H9 (cell line): ENCODE measurements around the gene USH2A. TPM values are rescaled to one million over a fixed set of nuclear protein-coding genes. Genes with fewer than 3 reads are reported as not detected.
"Not testable (repeated sequence)": the region's sequence is repeated elsewhere in the genome, so short reads cannot be mapped to it uniquely, and the experiment has no call there.

Experiments
- DNase-seq: peaks from one replicate; pipeline ENCODE4 v3.0.0-alpha.2; 2017
- H2AFZ ChIP-seq: one replicate; pipeline ENCODE4 v1.6.1; 2013; ENCODE audit warnings: mild to moderate bottlenecking, low read length, control low read depth, moderate library complexity
- H2AK5ac ChIP-seq: 2 replicates; pipeline ENCODE4 v1.6.1; 2013; ENCODE audit warnings: low read length, control low read depth, mixed read lengths; ENCODE audit not compliant: insufficient read length
- H2BK120ac ChIP-seq: one replicate; pipeline ENCODE4 v1.6.1; 2013; ENCODE audit warnings: low read depth, mild to moderate bottlenecking, low read length, control low read depth, inconsistent platforms; ENCODE audit not compliant: poor library complexity, severe bottlenecking
- H2BK12ac ChIP-seq: 2 replicates; pipeline ENCODE4 v1.6.1; 2013; ENCODE audit warnings: low read length, control low read depth, mixed read lengths, low read depth; ENCODE audit not compliant: insufficient read length
- H2BK15ac ChIP-seq: 2 replicates; pipeline ENCODE4 v1.6.1; 2013; ENCODE audit warnings: low read depth, low read length, control low read depth
- H2BK20ac ChIP-seq: one replicate; pipeline ENCODE4 v1.6.1; 2013; ENCODE audit warnings: low read depth, mild to moderate bottlenecking, low read length, control low read depth, inconsistent platforms; ENCODE audit not compliant: poor library complexity, severe bottlenecking
- H2BK5ac ChIP-seq: 2 replicates; pipeline ENCODE4 v1.6.1; 2013; ENCODE audit warnings: low read length, control low read depth, mixed read lengths; ENCODE audit not compliant: insufficient read length
- H3K14ac ChIP-seq: 2 replicates; pipeline ENCODE4 v1.6.1; 2013; ENCODE audit warnings: low read length, control low read depth; ENCODE audit not compliant: insufficient read depth
- H3K18ac ChIP-seq: 2 replicates; pipeline ENCODE4 v1.6.1; 2013; ENCODE audit warnings: low read depth, mild to moderate bottlenecking, mixed read lengths, low read length, control low read depth; ENCODE audit not compliant: insufficient read length
- H3K23ac ChIP-seq: 2 replicates; pipeline ENCODE4 v1.6.1; 2013; ENCODE audit warnings: low read length, control low read depth, mixed read lengths, low read depth; ENCODE audit not compliant: insufficient read length
- H3K23me2 ChIP-seq: 2 replicates; pipeline ENCODE4 v1.6.1; 2013; ENCODE audit warnings: low read depth, mild to moderate bottlenecking, mixed read lengths, low read length, control low read depth; ENCODE audit not compliant: insufficient read length, poor library complexity, severe bottlenecking
- H3K27ac ChIP-seq: 2 replicates; pipeline ENCODE4 v1.5.1; 2013; ENCODE audit warnings: low read length, control low read depth, mixed read lengths, low read depth; ENCODE audit not compliant: insufficient read length
- H3K27me3 ChIP-seq: 2 replicates; pipeline ENCODE4 v1.6.1; 2013; ENCODE audit warnings: low read length, control low read depth, inconsistent platforms; ENCODE audit not compliant: insufficient read depth
- H3K4ac ChIP-seq: 2 replicates; pipeline ENCODE4 v1.6.1; 2013; ENCODE audit warnings: low read depth, mild to moderate bottlenecking, control low read depth, inconsistent platforms, low read length, moderate library complexity
- H3K4me1 ChIP-seq: 2 replicates; pipeline ENCODE4 v1.6.1; 2013; ENCODE audit warnings: low read length, control low read depth, inconsistent platforms; ENCODE audit not compliant: insufficient read depth
- H3K4me2 ChIP-seq: 2 replicates; pipeline ENCODE4 v1.6.1; 2013; ENCODE audit warnings: low read length, control low read depth, mixed read lengths; ENCODE audit not compliant: insufficient read length, insufficient read depth
- H3K56ac ChIP-seq: 2 replicates; pipeline ENCODE4 v1.6.1; 2013; ENCODE audit warnings: low read depth, mild to moderate bottlenecking, mixed read lengths, low read length, control low read depth; ENCODE audit not compliant: insufficient read length
- H3K79me1 ChIP-seq: 2 replicates; pipeline ENCODE4 v1.6.1; 2013; ENCODE audit warnings: low read depth, mild to moderate bottlenecking, moderate library complexity, low read length, control low read depth, inconsistent platforms; ENCODE audit not compliant: insufficient read depth, poor library complexity, severe bottlenecking
- H3K79me2 ChIP-seq: 2 replicates; pipeline ENCODE4 v1.6.1; 2013; ENCODE audit warnings: low read length, control low read depth, inconsistent platforms; ENCODE audit not compliant: insufficient read depth
- H3K9ac ChIP-seq: 2 replicates; pipeline ENCODE4 v1.6.1; 2013; ENCODE audit warnings: low read length, control low read depth, mixed read lengths; ENCODE audit not compliant: insufficient read length; ENCODE audit errors: extremely low read depth
- H3K9me3 ChIP-seq: one replicate; pipeline ENCODE4 v1.6.1; 2013; ENCODE audit warnings: low read depth, low read length, inconsistent platforms; ENCODE audit not compliant: control insufficient read depth
- H3T11ph ChIP-seq: one replicate; pipeline ENCODE4 v1.6.1; 2013; ENCODE audit warnings: mild to moderate bottlenecking, low read length, control low read depth, inconsistent platforms
- H4K20me1 ChIP-seq: one replicate; pipeline ENCODE4 v1.6.1; 2013; ENCODE audit not compliant: control insufficient read depth, insufficient read length, insufficient read depth
- H4K5ac ChIP-seq: 2 replicates; pipeline ENCODE4 v1.6.1; 2013; ENCODE audit warnings: low read depth, mild to moderate bottlenecking, mixed read lengths, low read length, control low read depth; ENCODE audit not compliant: insufficient read length
- H4K8ac ChIP-seq: replicated peaks from 2 replicates; pipeline ENCODE4 v1.6.1; 2013; ENCODE audit warnings: low read length, control low read depth, mixed read lengths, low read depth; ENCODE audit not compliant: insufficient read length
- H4K91ac ChIP-seq: 2 replicates; pipeline ENCODE4 v1.6.1; 2013; ENCODE audit warnings: low read depth, mild to moderate bottlenecking, moderate library complexity, mixed read lengths, low read length, control low read depth; ENCODE audit not compliant: insufficient read length
- H3K27ac Mint-ChIP-seq, 3 experiments: 2 replicates in 2 of 3; 3 replicates in 1 of 3; pipeline ENCODE4 v1.8.0; 2020 to 2021; ENCODE audit warnings: mixed read lengths in 3 of 3, mild to moderate bottlenecking in 1 of 3, moderate library complexity in 1 of 3
- H3K27me3 Mint-ChIP-seq: 2 replicates; pipeline ENCODE4 v1.8.0; 2021; ENCODE audit warnings: low read depth, mild to moderate bottlenecking, moderate library complexity, mixed read lengths
- H3K36me3 Mint-ChIP-seq, 3 experiments: 2 replicates in 2 of 3; 3 replicates in 1 of 3; pipeline ENCODE4 v1.8.0; 2020 to 2021; ENCODE audit warnings: low read depth in 3 of 3, mixed read lengths in 3 of 3; ENCODE audit not compliant: insufficient read depth in 1 of 3
- H3K4me1 Mint-ChIP-seq, 2 experiments: 2 replicates each; pipeline ENCODE4 v1.8.0; 2020; ENCODE audit warnings: mixed read lengths in 2 of 2
- H3K4me3 Mint-ChIP-seq, 2 experiments: 2 replicates in 1 of 2; 3 replicates in 1 of 2; pipeline ENCODE4 v1.8.0; 2020 to 2021; ENCODE audit warnings: mild to moderate bottlenecking in 2 of 2, mixed read lengths in 2 of 2, moderate library complexity in 1 of 2
- H3K9me3 Mint-ChIP-seq, 2 experiments: 2 replicates in 1 of 2; 3 replicates in 1 of 2; pipeline ENCODE4 v1.8.0; 2020; ENCODE audit warnings: mild to moderate bottlenecking in 2 of 2, mixed read lengths in 2 of 2, moderate library complexity in 1 of 2
- CTCF ChIP-seq: fragments of 200-600 bp; sonication (generic); conservative IDR thresholded peaks from 3 replicates; pipeline ENCODE4 v1.8.0; 2021; ENCODE audit warnings: antibody characterized with exemption, mild to moderate bottlenecking
- WGBS: extraction: QIAGEN DNeasy Blood & Tissue Kit; methylation state at CpG from one replicate; pipeline ENCODE4 v1.1.7; 2013; ENCODE audit warnings: missing lambda C conversion rate, low lambda C conversion rate, mixed read lengths; ENCODE audit not compliant: insufficient read length; ENCODE audit errors: extremely low coverage; 5-methylcytosine and 5-hydroxymethylcytosine counted together
- total RNA-seq: library from RNA; stranded (reverse); gene quantifications from 2 replicates; pipeline ENCODE4 v1.2.1, GENCODE V29; 2021

The USH2A gene
- total RNA-seq, 1 experiment from 2014 or later: 0.11 TPM

GRCh38 chr1:216014086-216014485 is 409.2 kb downstream of the USH2A start:
- Mint-ChIP-seq H3K36me3 (peaks cover 2 to 9% (median 7%) of the 10 kb centered on the region in 3 experiments), H3K27ac (peak overlapping the region; percentile 6 to 96 (median 23); a peak in 5 of 7 replicates), H3K4me3 (peak overlapping the region in 1 of 2 experiments; percentile 51; a peak in 3 of 5 replicates), H3K27me3 (no peaks in the 10 kb centered on the region; the same call in 1 of the 2 replicates), H3K4me1 (peaks cover 19 to 24% of the 10 kb centered on the region in 2 experiments), H3K9me3 (peaks cover under 1 to 7% of the 10 kb centered on the region in 2 experiments; a peak in 4 of 5 replicates)
- Histone ChIP-seq H3K27me3 (no peaks in the 10 kb centered on the region), H4K5ac (peak overlapping the region; percentile 68), H3T11ph (no peak overlapping the region), H3K23ac (no peak overlapping the region), H3K4me1 (peaks cover 7% of the 10 kb centered on the region; the same call in 1 of the 2 replicates), H3K4me2 (peak overlapping the region; percentile 25), H3K23me2 (no peaks in the 10 kb centered on the region), H2BK5ac (peak overlapping the region; percentile 69), H3K56ac (no peak overlapping the region), H2BK120ac (no peak overlapping the region), H3K14ac (no peak overlapping the region), H4K8ac (no peak overlapping the region), H2BK12ac (no peak overlapping the region), H3K4ac (no peak overlapping the region), H3K9me3 (no peaks in the 10 kb centered on the region), H3K18ac (no peak overlapping the region), H2AFZ (no peak overlapping the region), H3K79me2 (no peaks in the 10 kb centered on the region), H3K79me1 (no peaks in the 10 kb centered on the region), H2BK20ac (no peak overlapping the region), H4K91ac (no peak overlapping the region), H2AK5ac (no peak overlapping the region), H3K27ac (peak overlapping the region; percentile 84), H2BK15ac (no peak overlapping the region), H3K9ac (no peak overlapping the region), H4K20me1 (no peaks in the 10 kb centered on the region)
- no peak for DNase-seq
- WGBS: 100% methylated on average over 1 of the region's 2 CpGs
- no peak for TF ChIP-seq CTCF

- not testable (repeated sequence) for H2BK12ac ChIP-seq, H2BK120ac ChIP-seq, H3K27me3 Mint-ChIP-seq, H3K18ac ChIP-seq, H3K9ac ChIP-seq, H3K9me3 ChIP-seq, H2BK15ac ChIP-seq, H3T11ph ChIP-seq, DNase-seq, H4K20me1 ChIP-seq, H3K79me1 ChIP-seq, H4K91ac ChIP-seq, H2AK5ac ChIP-seq, H3K56ac ChIP-seq, H3K4ac ChIP-seq, H3K4me2 ChIP-seq, H3K23me2 ChIP-seq, H3K4me3 Mint-ChIP-seq, H2AFZ ChIP-seq, H3K27me3 ChIP-seq, H3K23ac ChIP-seq, H3K14ac ChIP-seq, H2BK20ac ChIP-seq, H4K5ac ChIP-seq, H4K8ac ChIP-seq, H2BK5ac ChIP-seq, H3K79me2 ChIP-seq, H3K4me1 ChIP-seq, H3K27ac ChIP-seq
- Mint-ChIP-seq H3K4me1 (peaks cover 12 to 15% of the 10 kb centered on the region in 2 experiments), H3K9me3 (peaks cover 9 to 15% of the 10 kb centered on the region in 2 experiments), H3K36me3 (peaks cover 10 to 17% (median 15%) of the 10 kb centered on the region in 3 experiments), H3K27ac (peak overlapping the region in 1 of 3 experiments; percentile 15; a peak in 1 of 7 replicates)
- WGBS: no CpG with 5 or more reads among the region's 10 CpGs
Observed at GRCh38 chr1:216009456-216009855, 413.8 kb downstream of the USH2A start.
